Dedifferentiated amniotic fluid mesenchymal stem cell (primary cell): Measurements from ENCODE around the gene SNRNP70.
"Not testable (repeated sequence)": the region's sequence is repeated elsewhere in the genome, so short reads cannot be mapped to it uniquely, and the experiment has no call there.

Experiments
- DNase-seq: peaks from one replicate; pipeline ENCODE4 v3.0.0-alpha.2; 2016; ENCODE audit errors: extremely low spot score

The SNRNP70 gene

DNA sequence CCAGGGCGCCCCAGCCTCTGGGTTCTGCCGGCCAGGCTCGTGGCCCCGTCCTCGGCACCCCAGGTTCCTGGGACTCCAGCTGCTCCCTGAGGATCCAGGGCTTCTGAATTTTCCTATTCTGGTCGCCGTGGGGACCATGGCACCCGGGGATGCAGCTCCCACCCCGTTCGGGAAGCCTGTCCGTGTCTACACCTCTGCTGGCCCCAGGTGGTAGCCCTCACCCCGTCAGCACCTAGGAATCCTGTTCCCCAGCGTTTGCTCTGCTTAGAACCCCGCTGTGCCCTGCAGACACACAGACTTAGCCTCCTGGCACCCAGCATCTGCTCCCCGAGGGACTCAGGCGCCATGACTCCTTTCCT, 35.1 kb downstream of the SNRNP70 start:
- DNase-seq, result no peak

DNA sequence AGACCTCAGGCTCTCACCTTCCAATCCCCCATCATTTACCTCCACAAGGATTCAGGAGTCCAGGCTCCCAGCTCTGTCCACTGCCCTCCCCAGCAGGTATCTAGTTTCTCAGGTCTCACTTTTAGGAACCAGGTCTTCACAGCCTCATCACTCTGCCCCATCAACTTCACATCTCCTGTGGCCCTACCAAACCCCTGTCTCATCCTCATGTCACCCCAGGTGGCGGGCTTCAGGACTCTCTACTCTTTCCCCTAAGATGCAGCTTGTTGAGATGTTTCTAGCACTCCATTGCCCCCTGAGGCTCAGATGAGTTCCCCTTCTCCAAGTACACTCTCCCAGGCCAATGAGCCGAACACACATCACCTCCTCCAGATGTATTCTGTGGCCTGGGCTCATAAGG, 35.6 kb downstream of the SNRNP70 start:
- no peak for DNase-seq

DNA sequence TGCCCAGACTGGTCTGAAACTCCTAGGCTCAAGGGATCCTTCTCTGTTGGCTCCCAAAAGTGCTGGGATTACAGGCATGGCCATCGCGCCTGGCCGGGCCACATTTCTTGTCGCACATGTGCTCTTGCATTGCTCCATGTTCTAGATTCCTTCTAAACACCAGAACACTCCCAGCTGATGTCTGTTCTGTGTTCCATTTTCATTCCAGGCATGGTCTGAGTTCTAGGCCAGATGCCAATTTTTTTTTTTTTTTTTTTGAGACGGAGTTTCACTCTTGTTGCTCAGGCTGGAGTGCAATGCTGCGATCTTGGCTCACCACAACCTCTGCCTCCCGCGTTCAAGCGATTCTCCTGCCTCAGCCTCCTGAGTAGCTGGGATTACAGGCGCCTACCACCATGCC, 36.6 kb downstream of the SNRNP70 start:
- DNase-seq, result not testable (repeated sequence)

GRCh38 chr19:49123285-49123684, 38.0 kb downstream of the SNRNP70 start:
- not testable (repeated sequence) for DNase-seq

GRCh38 chr19:49125025-49125731, 39.9 kb downstream of the SNRNP70 start:
- DNase-seq, result no peak

- DNase-seq, result no peak
Observed at GRCh38 chr19:49126575-49126974, 41.3 kb downstream of the SNRNP70 start.

DNA sequence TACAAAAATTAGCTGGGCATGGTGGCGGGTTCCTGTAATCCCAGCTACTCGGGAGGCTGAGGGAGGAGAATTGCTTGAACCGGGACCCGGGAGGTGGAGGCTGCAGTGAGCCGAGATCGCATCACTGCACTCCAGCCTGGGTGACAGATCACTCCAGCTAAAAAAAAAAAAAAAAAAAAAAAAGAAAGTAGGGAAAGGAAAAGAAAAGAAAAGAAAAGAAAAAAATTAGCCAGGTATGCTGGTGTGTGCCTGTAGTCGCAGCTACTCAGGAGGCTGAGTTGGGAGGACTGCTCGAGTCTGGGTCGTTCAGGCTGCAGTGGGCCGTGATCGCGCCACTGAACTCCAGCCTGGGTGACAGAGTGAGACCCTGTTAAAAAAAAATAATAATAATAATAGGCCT, 42.0 kb downstream of the SNRNP70 start:
- not testable (repeated sequence) for DNase-seq

DNA sequence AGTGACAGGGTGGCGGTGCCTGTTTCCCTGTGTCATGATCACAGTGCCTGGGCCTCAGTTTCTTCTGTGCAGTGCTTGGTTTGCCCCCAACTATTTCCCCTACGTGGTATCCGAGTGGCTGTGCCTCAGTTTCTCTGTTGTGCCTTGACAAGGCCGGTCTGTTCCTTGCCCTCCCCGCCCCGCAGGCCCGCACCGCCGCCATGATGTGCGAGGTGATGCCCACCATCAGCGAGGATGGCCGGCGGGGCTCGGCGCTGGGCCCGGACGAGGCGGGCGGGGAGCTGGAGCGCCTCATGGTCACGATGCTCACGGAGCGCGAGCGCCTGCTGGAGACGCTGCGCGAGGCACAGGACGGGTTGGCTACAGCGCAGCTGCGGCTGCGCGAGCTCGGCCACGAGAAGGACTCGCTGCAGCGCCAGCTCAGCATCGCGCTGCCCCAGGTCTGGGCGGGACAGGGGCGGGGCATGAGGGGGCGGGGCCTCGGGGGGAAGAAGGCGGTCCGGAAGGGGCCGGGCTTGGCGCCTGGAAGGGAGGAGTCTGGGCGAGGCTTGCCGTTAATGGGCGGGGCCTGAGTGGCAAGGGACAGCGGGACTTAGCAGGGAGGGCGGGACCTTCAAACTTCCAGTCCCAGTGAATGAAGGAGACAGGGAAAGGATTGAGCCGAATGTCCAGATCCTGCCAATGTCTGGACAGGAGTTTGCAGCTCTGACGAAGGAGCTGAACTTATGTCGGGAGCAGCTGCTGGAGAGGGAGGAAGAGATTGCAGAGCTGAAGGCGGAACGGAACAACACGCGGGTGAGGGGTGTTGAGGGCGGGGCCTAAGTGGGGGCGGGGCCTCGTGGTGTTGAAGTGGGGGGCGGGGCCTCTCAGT, 42.7 kb downstream of the SNRNP70 start:
- peak; percentile 97 for DNase-seq

DNA sequence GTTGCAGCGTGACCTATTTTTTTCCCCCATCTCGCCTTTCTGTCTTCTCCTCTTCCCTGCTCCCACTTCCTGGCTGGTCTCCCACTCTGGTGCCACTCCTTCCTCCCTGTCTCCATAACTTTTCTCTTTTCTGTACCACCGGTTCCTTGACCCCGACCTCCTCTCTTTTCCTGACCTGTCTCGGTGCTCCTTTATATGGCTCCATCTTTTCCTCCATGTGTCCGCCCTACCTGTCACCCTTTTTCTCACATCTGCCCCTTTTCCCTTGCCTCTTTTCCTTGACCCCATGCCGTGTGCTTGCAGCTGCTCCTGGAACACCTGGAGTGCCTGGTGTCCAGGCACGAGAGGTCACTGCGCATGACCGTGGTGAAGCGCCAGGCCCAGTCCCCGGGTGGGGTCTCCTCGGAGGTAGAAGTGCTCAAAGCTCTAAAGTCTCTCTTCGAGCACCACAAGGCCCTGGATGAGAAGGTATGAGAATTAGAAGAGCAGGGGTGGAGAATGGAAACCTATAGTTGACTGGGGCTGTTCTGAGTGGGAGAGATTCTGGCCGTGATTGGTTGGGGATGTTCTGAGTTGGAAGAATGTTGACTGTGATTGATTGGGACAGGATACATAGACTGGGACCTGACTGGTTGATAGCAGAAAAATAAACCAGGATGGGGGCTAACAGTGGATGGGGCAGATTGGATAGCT, 43.4 kb downstream of the SNRNP70 start:
- DNase-seq, result no peak

DNA sequence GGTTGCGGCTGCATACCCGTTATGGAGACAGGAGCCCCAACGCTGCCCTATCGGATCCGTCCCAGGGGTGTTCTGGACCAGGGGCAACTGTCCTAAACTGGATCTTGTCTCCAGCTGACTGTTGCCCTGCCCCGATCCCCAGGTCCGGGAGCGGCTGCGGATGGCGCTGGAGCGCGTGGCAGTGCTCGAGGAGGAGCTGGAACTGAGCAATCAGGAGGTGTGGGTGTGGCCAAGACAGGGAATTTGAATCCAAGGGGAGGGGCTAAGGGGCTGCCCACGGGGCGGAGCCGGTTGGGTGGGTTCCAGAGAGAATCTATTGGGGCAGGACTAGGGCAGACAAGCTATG, 44.0 kb downstream of the SNRNP70 start:
- DNase-seq, result no peak

DNA sequence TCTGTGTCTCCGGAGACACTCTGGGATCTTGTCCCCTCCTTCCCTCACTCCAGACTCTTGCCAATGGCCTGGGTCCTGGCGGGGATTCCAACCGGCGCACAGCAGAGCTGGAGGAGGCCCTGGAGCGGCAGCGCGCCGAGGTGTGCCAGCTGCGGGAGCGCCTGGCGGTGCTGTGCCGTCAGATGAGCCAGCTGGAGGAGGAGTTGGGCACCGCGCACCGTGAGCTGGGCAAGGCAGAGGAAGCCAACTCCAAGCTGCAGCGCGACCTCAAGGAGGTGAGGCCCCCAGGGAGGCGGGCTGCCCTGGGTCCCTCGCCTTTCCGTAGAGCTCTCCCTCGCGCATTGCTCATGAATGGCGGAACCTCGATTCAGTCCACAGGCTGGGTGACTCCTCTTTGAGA, 45.1 kb downstream of the SNRNP70 start:
- no peak for DNase-seq

DNA sequence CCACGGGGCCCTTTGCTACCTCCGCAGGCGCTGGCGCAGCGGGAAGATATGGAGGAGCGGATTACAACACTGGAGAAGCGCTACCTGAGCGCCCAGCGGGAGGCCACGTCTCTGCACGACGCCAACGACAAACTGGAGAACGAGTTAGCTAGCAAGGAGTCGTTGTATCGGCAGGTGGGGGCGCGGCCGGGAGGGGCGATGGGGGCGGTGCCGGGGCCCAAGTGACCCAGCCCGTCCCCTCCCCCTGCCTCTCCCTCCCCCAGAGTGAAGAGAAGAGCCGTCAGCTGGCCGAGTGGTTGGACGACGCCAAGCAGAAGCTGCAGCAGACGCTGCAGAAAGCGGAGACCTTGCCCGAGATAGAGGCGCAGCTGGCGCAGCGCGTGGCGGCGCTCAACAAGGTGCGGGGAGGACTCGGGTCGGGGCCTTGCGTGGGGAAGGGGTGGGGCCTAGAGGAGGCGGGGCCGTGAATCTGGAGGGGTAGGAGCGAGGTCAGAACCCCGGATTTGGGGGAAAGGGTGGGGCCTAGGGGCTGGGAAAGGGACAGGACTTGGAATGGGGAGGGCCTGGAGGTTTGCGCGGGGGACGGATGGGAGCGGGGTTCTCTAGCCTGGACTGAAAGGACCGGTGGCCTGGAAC, 47.8 kb downstream of the SNRNP70 start:
- no peak for DNase-seq

- DNase-seq, result no peak
Observed at GRCh38 chr19:49133621-49134454, 48.6 kb downstream of the SNRNP70 start.

GRCh38 chr19:49135686-49136085, 50.4 kb downstream of the SNRNP70 start:
- no peak for DNase-seq

DNA sequence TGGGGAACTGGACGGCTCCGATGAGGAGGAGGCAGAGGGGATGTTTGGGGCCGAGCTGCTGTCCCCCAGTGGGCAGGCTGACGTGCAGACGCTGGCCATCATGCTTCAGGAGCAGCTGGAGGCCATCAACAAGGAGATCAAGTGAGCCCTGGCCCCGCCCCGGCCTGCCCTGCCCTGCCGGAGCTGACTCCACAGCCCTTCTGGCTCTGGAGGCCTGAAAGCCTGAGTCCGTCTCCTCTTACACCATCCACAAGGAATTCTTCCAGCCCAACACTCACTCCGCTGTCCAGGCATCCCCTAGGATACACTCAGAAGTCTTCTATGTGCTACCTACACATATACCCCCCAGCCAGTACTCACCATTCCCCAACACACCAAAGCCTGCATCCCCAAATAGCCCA, 51.5 kb downstream of the SNRNP70 start:
- DNase-seq, result no peak

DNA sequence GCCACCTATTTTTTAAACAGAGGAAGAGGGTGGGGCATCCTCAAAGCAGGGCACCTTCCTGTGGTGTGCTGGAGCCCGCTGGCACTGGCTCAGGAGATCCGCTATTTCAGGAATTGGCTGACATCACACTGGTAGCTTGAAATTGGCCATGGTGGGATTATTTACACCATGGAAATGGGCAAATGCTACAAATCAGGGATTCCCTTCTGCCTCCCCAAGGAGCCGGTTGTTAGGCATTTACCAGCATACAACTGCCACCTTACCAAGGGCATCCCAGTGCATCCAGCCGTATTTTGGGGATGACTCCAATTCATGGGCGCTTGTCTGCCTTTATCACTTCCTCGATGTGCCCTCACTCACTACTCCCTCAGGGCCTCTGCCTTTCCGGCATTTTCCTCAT, 55.7 kb downstream of the SNRNP70 start:
- DNase-seq, result no peak

- no peak for DNase-seq
Observed at GRCh38 chr19:49141352-49141751, 56.1 kb downstream of the SNRNP70 start.

DNA sequence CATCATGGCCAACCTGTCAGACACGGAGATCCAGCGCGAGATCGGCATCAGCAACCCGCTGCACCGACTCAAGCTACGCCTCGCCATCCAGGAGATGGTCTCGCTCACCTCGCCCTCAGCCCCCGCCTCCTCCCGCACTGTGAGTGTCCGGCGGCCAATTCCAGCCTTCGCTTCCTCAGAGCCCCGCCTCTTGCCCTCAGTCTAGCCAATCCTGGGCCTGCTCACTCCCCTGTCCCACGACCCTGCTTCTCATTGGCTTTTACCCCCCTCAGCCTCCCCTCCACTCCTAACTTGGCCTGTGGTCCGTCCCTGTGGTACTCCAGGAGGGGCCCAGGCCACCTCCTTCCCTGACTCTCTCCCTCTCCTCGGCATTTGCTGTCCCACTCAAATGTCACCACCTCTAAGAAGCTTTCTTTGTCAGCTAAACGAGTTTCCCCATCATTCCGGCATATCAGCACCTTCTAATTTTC, 57.6 kb downstream of the SNRNP70 start:
- peak; percentile 89 for DNase-seq

- DNase-seq, result peak; percentile 42
Observed at GRCh38 chr19:49145573-49146407, 60.5 kb downstream of the SNRNP70 start.

GRCh38 chr19:49146408-49146770, 61.1 kb downstream of the SNRNP70 start:
- DNase-seq, result not testable (repeated sequence)
